BJ (cell line): ENCODE results near the gene ZNF629. TPM values are rescaled to one million over a fixed set of nuclear protein-coding genes. Genes with fewer than 3 reads are reported as not detected.

Source experiments
- CTCF ChIA-PET: fragments of 350-600 bp; formaldehyde crosslinking; extraction: SDS; loops from one replicate; lab custom pipeline; 2021; ENCODE audit warnings: antibody characterized with exemption, inconsistent platforms; lab: Yijun Ruan, JAX
- POLR2A ChIA-PET: fragments of 300-600 bp; sonication (Branson Sonifier 250); formaldehyde crosslinking; extraction: SDS; loops from one replicate; lab custom pipeline; 2021; ENCODE audit warnings: antibody characterized with exemption; lab: Charles Lee
- DNase-seq: peaks from one replicate; pipeline ENCODE4 v3.0.0-alpha.2; 2011; ENCODE audit warnings: low read depth
- H3K27me3 ChIP-seq: 2 replicates; pipeline ENCODE4 v1.6.0; 2011; ENCODE audit warnings: low read length; ENCODE audit not compliant: control insufficient read depth, insufficient read depth
- H3K36me3 ChIP-seq: 2 replicates; pipeline ENCODE4 v1.5.1; 2011; ENCODE audit warnings: low read length; ENCODE audit not compliant: control insufficient read depth, insufficient read depth
- H3K4me3 ChIP-seq: 2 replicates; pipeline ENCODE4 v1.5.1; 2011; ENCODE audit warnings: low read depth, mild to moderate bottlenecking, control low read depth, low read length
- CTCF ChIP-seq: IDR thresholded peaks from 2 replicates; pipeline ENCODE4 v1.5.1; 2011; ENCODE audit warnings: low read depth, mild to moderate bottlenecking, control low read depth, inconsistent platforms, low read length, moderate library complexity; ENCODE audit not compliant: insufficient read depth
- polyA plus RNA-seq: library from polyadenylated mRNA; depleted of rRNA; stranded (reverse); fragments of >200 nt; gene quantifications from 2 replicates; pipeline ENCODE4 v1.2.3, GENCODE V29; 2011

ZNF629 gene
- polyA plus RNA-seq, 1 experiment: 6.0 TPM

DNA sequence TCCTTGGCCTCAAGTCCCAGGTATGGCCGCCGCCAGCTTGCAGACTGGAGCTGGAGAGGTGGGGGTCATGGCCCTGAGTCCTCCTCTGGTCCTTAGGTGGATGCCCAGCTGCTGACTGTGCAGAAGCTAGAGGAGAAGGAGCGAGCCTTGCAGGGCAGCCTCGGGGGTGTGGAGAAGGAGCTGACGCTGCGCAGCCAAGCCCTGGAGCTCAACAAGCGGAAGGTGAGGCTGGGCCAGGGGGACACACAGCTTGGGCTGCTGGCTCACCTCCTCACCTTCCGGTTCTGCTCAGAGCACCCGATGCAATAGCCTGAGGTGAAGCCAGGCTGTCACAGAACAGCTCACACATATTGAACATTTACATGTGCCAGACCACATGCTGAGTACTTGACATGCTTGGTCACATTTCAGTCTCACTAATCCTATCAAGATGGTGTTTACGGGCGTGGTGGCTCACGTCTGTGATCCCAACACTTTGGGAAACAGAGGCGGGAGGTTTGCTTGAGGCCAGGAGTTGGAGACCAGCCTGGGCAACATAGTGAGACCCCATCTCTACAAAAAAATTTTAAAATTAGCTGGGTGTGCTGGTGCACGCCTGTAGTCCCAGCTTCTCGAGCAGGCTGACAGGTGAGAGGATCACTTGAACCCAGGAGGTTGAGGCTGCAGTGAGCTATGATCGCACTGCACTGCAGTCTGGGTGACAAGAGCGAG, 17.5 kb downstream of the ZNF629 start:
- ChIA-PET CTCF (interaction anchor here (1.1 kb wide), 1 partner anchor 172 kb away, joined by 4 read pairs; no protein-coding TSS in a partner anchor), POLR2A (no interaction called here)
- TF ChIP-seq CTCF: no peak
- Histone ChIP-seq H3K4me3 (no peak overlapping the region), H3K27me3 (no peaks in the 10 kb centered on the region), H3K36me3 (peaks cover 65% of the 10 kb centered on the region)
- DNase-seq: no peak

GRCh38 chr16:30768583-30769181, 18.3 kb downstream of the ZNF629 start:
- DNase-seq: no peak
- POLR2A ChIA-PET: no interaction called here
- Histone ChIP-seq H3K36me3 (peaks cover 69% of the 10 kb centered on the region), H3K27me3 (no peaks in the 10 kb centered on the region), H3K4me3 (no peak overlapping the region)
- CTCF ChIA-PET: interaction anchor here (1.1 kb wide), 1 partner anchor 173 kb away, joined by 4 read pairs; no protein-coding TSS in a partner anchor
- no peak for TF ChIP-seq CTCF

DNA sequence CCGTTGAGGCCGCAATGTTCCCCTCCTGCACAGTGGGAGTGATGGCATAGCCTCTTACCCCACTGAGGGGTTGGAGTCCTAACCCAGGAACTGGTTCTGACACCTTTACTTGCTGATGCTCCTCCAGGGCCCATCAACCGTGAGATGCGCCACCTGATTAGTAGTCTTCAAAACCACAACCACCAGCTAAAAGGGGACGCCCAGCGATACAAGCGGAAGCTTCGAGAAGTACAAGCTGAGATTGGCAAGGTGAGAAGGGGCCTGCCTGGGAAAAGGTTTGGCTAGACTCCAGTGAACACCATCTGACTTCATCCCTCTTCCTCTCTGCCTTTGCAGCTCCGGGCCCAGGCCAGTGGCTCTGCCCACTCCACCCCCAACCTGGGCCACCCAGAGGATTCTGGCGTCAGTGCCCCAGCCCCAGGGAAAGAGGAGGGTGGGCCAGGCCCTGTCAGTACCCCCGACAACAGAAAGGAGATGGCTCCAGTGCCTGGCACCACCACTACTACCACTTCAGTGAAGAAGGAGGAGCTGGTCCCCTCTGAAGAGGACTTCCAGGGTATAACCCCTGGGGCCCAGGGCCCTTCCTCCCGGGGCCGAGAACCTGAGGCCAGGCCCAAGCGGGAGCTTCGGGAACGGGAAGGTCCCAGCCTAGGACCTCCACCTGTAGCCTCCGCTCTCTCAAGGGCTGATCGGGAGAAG, 19.1 kb downstream of the ZNF629 start:
- H3K4me3 ChIP-seq: no peak overlapping the region
- TF ChIP-seq CTCF: no peak
- no peak for DNase-seq
- H3K36me3 ChIP-seq: peaks cover 65% of the 10 kb centered on the region
- no peaks in the 10 kb centered on the region for H3K27me3 ChIP-seq
- CTCF ChIA-PET: no interaction called here
- POLR2A ChIA-PET: no interaction called here

DNA sequence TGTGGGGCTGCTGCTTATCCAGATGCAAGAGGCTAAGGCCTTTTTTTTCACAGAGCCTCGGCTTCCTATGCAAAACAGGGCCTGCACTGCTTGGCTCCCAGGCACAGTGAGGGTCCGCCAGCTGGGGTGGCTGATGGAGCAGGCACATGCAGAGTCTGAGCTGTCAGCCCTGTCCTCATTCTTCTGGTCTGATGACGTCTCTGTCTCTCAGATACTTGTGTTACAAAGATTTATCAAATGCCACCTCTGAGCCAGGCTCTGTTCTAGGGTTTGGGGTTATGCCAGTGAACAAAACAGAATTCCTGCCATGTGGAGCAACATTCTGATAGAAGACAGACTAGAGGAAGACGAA, 20.1 kb downstream of the ZNF629 start:
- DNase-seq: no peak
- ChIA-PET CTCF (no interaction called here), POLR2A (no interaction called here)

More for the DNA sequence above, 20.1 kb downstream of the ZNF629 start:
- Histone ChIP-seq H3K4me3 (no peak overlapping the region), H3K36me3 (peaks cover 59% of the 10 kb centered on the region), H3K27me3 (no peaks in the 10 kb centered on the region)
- no peak for TF ChIP-seq CTCF
